ENCODE data around the gene LRP2.

LRP2 gene

DNA sequence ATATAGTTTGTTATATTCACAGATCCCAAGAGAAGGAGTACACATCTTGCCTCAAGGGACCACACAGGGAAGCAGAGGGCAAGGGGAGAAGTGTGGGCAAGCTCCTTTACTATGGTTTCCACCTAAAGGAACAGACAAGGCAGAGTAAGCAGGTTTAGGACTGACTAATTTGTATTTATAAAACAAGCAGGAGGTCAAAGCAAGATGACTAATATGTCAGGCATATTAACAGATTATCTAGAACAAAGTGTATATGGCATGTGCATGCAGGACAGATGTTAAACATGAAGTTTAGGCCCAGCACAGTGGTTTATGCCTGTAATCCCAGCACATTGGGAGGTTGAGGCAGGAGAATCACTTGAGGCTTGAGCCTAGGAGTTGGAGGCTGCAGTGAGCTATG, 3.7 kb upstream of the LRP2 start:
- Histone ChIP-seq H3K4me3 (ENCODE audit: low read length) (no peak overlapping the region), H3K9me3 (ENCODE audit: insufficient read depth, low read depth, low read length) (no peaks in the 10 kb centered on the region), H3K36me3 (ENCODE audit: insufficient read depth, low read length) (no peaks in the 10 kb centered on the region), H3K27ac (ENCODE audit: low read depth, low read length) (no peak overlapping the region), H3K9ac (ENCODE audit: low read depth, low read length) (no peak overlapping the region), H3K4me1 (ENCODE audit: insufficient read depth, low read length) (peaks cover 16% of the 10 kb centered on the region; the same call in 1 of the 2 replicates), H3K27me3 (ENCODE audit: insufficient read depth, low read length) (peaks cover 38% of the 10 kb centered on the region)

DNA sequence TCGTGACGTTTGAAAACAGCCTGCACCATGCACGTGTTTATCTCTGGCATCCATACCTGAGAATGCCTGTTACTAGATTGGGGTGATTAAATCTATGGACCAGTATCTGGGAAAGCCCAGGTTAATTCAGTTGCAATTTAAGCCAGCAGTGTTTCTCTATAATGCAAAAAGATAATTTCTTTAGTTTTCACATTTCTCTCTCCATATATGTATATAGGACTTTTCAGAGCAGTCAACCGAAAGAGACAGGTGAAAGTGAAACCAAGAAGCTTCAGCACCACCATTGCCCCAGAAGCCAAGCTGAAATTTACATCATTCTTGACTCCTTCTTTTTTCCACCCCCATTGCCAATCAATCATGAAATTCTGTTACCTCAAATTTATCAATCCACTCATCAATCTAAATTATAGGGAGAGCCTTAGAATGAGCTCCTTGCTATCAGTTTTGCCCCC, 2.7 kb upstream of the LRP2 start:
- Histone ChIP-seq H3K9ac (ENCODE audit: low read depth, low read length) (peak overlapping the region; percentile 56), H3K9me3 (ENCODE audit: insufficient read depth, low read depth, low read length) (no peaks in the 10 kb centered on the region), H3K4me3 (ENCODE audit: low read length) (peak overlapping the region; percentile 56), H3K27ac (ENCODE audit: low read depth, low read length) (peak overlapping the region; percentile 25; the same call in 1 of the 2 replicates), H3K36me3 (ENCODE audit: insufficient read depth, low read length) (no peaks in the 10 kb centered on the region), H3K4me1 (ENCODE audit: insufficient read depth, low read length) (peaks cover 21% of the 10 kb centered on the region; the same call in 1 of the 2 replicates), H3K27me3 (ENCODE audit: insufficient read depth, low read length) (peaks cover 48% of the 10 kb centered on the region)
- 22% methylated on average over 4 of the region's 4 CpGs for WGBS

DNA sequence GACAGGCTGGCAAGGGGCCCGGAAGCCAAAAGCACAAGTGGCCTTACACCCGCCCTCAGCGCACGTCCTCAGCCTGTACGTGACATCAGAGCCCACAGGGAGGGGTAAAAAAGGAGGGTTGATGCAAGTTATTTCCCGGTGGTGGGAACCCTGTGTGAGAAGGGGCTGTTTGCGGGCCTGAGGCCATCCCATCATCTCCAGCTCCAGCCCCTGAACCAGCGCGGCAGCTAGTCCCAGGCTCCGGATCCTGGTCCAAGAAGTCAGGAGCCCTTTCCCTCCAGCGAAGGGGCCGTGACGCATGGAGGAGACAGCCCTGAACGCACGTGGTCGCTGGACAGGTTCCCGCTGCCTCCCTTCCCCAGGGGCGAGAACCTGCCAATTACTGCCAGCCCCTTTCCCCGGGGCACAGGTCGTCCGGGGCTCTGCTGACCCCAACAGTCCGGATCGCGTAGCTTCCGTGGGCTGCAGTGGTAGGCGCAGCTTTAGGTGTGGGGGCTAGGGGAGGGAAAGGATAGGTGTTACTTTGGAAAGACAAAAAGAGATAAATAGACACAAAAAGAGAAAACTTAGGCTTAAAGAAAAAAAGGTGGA, 1.3 kb upstream of the LRP2 start:
- H3K27ac ChIP-seq (ENCODE audit: low read depth, low read length), result no peak overlapping the region; the same call in 1 of the 2 replicates
- WGBS, result under 1% methylated on average over 26 of the region's 26 CpGs
- no peaks in the 10 kb centered on the region for H3K36me3 ChIP-seq (ENCODE audit: insufficient read depth, low read length)
- H3K9ac ChIP-seq (ENCODE audit: low read depth, low read length), result peak overlapping the region; percentile 56
- H3K9me3 ChIP-seq (ENCODE audit: insufficient read depth, low read depth, low read length), result no peaks in the 10 kb centered on the region
- peaks cover 21% of the 10 kb centered on the region; the same call in 1 of the 2 replicates for H3K4me1 ChIP-seq (ENCODE audit: insufficient read depth, low read length)
- peaks cover 60% of the 10 kb centered on the region for H3K27me3 ChIP-seq (ENCODE audit: insufficient read depth, low read length)
- peak overlapping the region; percentile 56 for H3K4me3 ChIP-seq (ENCODE audit: low read length)

DNA sequence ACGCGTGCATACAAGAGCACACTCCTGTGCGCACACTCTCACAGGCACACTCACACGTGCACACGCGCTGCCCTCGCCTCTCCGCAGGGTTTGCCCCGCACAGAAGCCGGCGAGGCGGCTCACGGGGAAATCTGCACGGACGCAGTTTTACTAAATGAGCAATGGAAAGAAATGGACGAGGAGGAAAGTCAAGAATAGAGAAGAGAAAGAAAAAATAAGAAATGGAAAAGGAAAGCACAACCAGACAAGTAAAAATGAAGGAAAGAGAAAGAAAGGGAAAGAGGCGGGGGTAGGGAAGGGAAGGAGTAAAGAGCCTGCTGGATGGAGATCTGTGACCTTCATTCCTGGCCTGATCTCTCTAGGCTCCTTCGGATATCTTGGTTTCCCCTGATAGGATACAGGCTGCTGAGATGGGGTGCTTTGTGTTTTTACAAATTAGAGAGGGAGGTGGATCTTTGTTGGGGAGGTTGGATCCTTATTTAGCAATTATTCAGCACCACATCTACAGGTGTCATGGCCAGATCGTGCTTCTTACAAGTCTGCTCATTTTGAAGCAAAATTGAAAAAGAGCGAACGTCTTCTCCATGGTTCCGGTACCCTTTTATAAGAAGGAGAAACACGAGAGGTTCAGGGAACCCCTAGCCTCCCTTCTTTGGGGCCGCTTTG, 693 bp upstream of the LRP2 start:
- Histone ChIP-seq H3K4me3 (ENCODE audit: low read length) (peak overlapping the region; percentile 56), H3K36me3 (ENCODE audit: insufficient read depth, low read length) (no peaks in the 10 kb centered on the region), H3K9ac (ENCODE audit: low read depth, low read length) (peak overlapping the region; percentile 56), H3K9me3 (ENCODE audit: insufficient read depth, low read depth, low read length) (no peaks in the 10 kb centered on the region), H3K4me1 (ENCODE audit: insufficient read depth, low read length) (peaks cover 21% of the 10 kb centered on the region; the same call in 1 of the 2 replicates), H3K27ac (ENCODE audit: low read depth, low read length) (no peak overlapping the region), H3K27me3 (ENCODE audit: insufficient read depth, low read length) (peaks cover 60% of the 10 kb centered on the region)
- WGBS, result 4% methylated on average over 24 of the region's 24 CpGs

DNA sequence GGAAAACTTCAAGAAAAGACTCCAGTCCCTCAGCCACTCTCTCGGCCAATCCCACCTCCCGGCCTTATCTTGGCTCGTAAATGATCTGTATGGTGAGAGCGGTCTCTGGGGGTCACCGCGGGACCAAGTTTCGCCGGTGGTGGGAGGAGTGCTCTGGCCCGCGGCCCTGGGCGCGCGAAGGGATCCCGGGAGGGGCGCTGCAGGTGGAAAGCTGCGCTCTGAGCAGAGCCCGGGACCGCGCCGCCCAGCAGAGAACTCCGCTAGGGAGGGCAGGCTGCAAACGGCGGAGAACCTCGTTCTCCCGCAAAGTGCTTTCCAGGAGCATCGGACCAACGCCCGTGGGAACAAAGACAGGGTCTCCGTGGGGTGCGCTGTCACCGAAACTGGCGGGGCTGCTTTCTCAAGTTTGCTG, 622 bp downstream of the LRP2 start:
- Histone ChIP-seq H3K27me3 (ENCODE audit: insufficient read depth, low read length) (peaks cover 63% of the 10 kb centered on the region), H3K9me3 (ENCODE audit: insufficient read depth, low read depth, low read length) (no peaks in the 10 kb centered on the region), H3K27ac (ENCODE audit: low read depth, low read length) (peak overlapping the region; percentile 11; the same call in 1 of the 2 replicates), H3K9ac (ENCODE audit: low read depth, low read length) (peak overlapping the region; percentile 31), H3K4me3 (ENCODE audit: low read length) (peak overlapping the region; percentile 56), H3K4me1 (ENCODE audit: insufficient read depth, low read length) (peaks cover 21% of the 10 kb centered on the region; the same call in 1 of the 2 replicates), H3K36me3 (ENCODE audit: insufficient read depth, low read length) (no peaks in the 10 kb centered on the region)
- under 1% methylated on average over 32 of the region's 32 CpGs for WGBS

DNA sequence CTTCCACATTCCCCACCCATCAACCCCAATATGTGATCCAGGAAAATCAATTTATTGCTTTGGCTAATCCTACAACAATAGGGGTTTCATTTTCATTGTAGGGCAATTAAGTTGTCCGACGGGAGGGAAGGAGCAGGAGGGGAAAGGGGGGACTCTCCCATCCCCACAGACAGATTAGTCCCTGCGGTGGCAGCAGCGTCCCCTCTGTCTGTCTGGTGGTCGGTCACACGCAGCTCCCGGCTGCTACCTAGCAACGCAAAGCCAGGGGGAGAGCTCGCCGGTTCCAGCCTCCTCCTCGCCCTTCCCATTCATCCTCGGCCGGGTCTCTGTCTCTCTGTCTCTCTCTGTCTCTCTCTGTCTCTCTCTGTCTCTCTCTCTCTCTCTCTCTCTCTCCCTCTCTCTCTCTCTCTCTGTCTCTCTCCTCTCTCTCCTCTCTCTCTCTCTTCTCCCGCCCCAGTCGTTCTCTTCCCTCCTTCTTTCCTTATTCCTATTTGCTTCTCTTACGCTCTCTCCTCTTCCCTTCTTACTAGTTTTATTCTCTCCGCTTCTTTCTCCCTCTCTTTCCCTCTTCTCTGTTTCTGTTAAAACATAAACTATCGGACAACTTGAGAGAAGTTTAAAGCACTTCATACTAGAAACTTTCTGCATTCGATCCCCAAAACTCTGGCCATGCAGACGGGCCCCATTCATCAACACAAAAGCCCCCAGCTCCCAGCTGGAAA, 1.2 kb downstream of the LRP2 start:
- Histone ChIP-seq H3K36me3 (ENCODE audit: insufficient read depth, low read length) (no peaks in the 10 kb centered on the region), H3K27me3 (ENCODE audit: insufficient read depth, low read length) (peaks cover 63% of the 10 kb centered on the region), H3K9me3 (ENCODE audit: insufficient read depth, low read depth, low read length) (no peaks in the 10 kb centered on the region), H3K9ac (ENCODE audit: low read depth, low read length) (peak overlapping the region; percentile 31; the same call in 1 of the 2 replicates), H3K4me3 (ENCODE audit: low read length) (peak overlapping the region; percentile 56), H3K27ac (ENCODE audit: low read depth, low read length) (0 out of 2 replicates have a peak overlapping the region, but pooled peaks have one; percentile 11), H3K4me1 (ENCODE audit: insufficient read depth, low read length) (peaks cover 21% of the 10 kb centered on the region; the same call in 1 of the 2 replicates)
- WGBS, result 2% methylated on average over 20 of the region's 20 CpGs

DNA sequence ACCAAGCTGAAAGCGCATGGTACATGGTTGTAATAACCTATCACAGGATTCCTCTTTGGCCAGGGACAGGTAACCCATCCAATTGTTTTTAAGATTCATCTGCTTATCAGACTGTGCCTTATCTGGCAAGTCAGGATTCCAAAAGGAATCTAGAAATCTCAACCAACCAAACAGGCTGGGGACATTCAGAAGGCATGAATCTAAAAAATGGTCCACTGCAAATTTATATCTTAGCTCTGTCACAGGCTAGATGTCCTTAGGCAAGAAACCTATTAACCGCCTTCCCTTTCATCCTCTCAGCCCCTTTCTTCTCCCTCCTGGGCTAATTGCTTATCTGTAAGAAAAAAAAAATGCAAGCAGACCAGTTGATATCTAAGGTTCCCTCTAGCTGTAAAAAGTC, 4.3 kb downstream of the LRP2 start:
- Histone ChIP-seq H3K9ac (ENCODE audit: low read depth, low read length) (no peak overlapping the region), H3K4me1 (ENCODE audit: insufficient read depth, low read length) (peaks cover 4% of the 10 kb centered on the region; the same call in 1 of the 2 replicates), H3K4me3 (ENCODE audit: low read length) (no peak overlapping the region), H3K9me3 (ENCODE audit: insufficient read depth, low read depth, low read length) (no peaks in the 10 kb centered on the region), H3K36me3 (ENCODE audit: insufficient read depth, low read length) (no peaks in the 10 kb centered on the region), H3K27ac (ENCODE audit: low read depth, low read length) (no peak overlapping the region), H3K27me3 (ENCODE audit: insufficient read depth, low read length) (peaks cover 44% of the 10 kb centered on the region)
- 95% methylated on average over 2 of the region's 2 CpGs for WGBS

DNA sequence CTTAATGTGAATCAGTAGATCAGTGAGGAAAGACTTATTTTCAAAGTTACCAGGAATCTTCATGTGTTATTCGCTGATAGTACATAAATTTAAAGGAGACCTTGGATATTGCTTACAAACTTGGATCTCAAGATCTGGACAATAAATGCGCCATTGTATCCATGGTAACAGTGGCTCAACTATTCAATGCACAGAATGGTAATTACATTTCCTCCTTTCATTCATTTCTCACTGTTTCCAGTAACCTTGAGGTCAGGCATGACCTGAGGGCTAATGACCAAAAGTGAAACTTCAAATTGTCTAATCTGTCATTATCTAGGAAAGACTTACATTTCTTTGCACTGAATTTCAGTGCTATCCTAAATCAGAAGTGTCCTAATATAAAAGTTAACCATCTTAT, 8.1 kb downstream of the LRP2 start:
- Histone ChIP-seq H3K4me3 (ENCODE audit: low read length) (no peak overlapping the region), H3K9me3 (ENCODE audit: insufficient read depth, low read depth, low read length) (no peaks in the 10 kb centered on the region), H3K27ac (ENCODE audit: low read depth, low read length) (no peak overlapping the region), H3K4me1 (ENCODE audit: insufficient read depth, low read length) (no peaks in the 10 kb centered on the region), H3K9ac (ENCODE audit: low read depth, low read length) (no peak overlapping the region), H3K36me3 (ENCODE audit: insufficient read depth, low read length) (no peaks in the 10 kb centered on the region), H3K27me3 (ENCODE audit: insufficient read depth, low read length) (peaks cover 7% of the 10 kb centered on the region; the same call in 1 of the 2 replicates)
- 90% methylated on average over 2 of the region's 2 CpGs for WGBS

DNA sequence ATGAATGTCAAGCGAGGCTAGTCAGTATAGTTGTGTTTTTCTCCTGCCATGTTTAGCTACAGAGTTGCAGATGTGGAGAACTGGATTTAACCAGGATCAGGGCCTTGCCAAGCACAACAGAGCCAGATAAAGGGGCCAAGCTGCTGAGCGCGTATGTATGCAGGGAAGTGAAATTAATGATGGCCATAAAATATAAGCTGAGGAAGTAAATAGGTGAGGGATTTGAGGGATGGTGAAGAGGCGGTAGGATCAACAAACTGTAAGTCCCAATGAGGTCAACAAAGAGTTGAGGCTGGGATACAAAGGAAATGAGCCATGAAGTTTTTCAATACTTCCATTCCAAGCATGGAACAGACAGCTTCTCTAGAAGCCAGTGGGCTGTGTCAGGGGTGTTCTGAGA, 10.6 kb downstream of the LRP2 start:
- Histone ChIP-seq H3K4me3 (ENCODE audit: low read length) (no peak overlapping the region), H3K9ac (ENCODE audit: low read depth, low read length) (no peak overlapping the region), H3K9me3 (ENCODE audit: insufficient read depth, low read depth, low read length) (no peaks in the 10 kb centered on the region), H3K27ac (ENCODE audit: low read depth, low read length) (no peak overlapping the region), H3K27me3 (ENCODE audit: insufficient read depth, low read length) (no peaks in the 10 kb centered on the region), H3K4me1 (ENCODE audit: insufficient read depth, low read length) (no peaks in the 10 kb centered on the region), H3K36me3 (ENCODE audit: insufficient read depth, low read length) (no peaks in the 10 kb centered on the region)
- WGBS, result 93% methylated on average over 4 of the region's 4 CpGs

DNA sequence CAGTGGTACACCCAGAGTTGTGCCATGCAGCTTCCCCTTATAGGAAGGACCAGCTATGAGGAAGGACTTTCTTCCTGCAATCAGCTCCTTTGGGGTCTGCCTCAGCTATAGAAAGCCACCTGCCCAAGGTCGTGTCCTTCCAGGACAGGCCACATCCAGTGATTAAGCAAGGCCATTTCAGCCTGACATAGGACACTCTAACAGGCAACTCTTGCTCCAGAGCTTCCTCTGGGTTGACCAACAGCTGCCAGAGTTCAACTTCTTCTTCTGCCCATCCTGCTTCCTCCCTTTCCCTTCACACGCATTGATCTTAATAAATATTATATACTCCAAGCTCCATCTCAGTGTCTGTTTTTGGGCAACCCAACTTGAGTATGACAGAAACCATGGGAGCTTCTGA, 12.8 kb downstream of the LRP2 start:
- peaks cover 4% of the 10 kb centered on the region; the same call in 1 of the 2 replicates for H3K4me1 ChIP-seq (ENCODE audit: insufficient read depth, low read length)
- H3K36me3 ChIP-seq (ENCODE audit: insufficient read depth, low read length), result no peaks in the 10 kb centered on the region
- WGBS, result 98% methylated on average over 2 of the region's 2 CpGs
- no peak overlapping the region for H3K4me3 ChIP-seq (ENCODE audit: low read length)
- H3K9me3 ChIP-seq (ENCODE audit: insufficient read depth, low read depth, low read length), result no peaks in the 10 kb centered on the region
- no peak overlapping the region for H3K9ac ChIP-seq (ENCODE audit: low read depth, low read length)
- no peak overlapping the region for H3K27ac ChIP-seq (ENCODE audit: low read depth, low read length)
- no peaks in the 10 kb centered on the region for H3K27me3 ChIP-seq (ENCODE audit: insufficient read depth, low read length)

Data from HUES64 (cell line).